Urinary bladder (tissue), 4 donors: Measurements from ENCODE around the gene NUP214. TPM values are rescaled to one million over a fixed set of nuclear protein-coding genes. Genes with fewer than 3 reads are reported as not detected.

Experiments used
- DNase-seq: peaks from one replicate; pipeline ENCODE4 v3.0.0-alpha.2; 2015; ENCODE audit errors: extremely low spot score
- H3K27ac ChIP-seq: one replicate; pipeline ENCODE4 v1.5.1; 2013; ENCODE audit warnings: low read depth, mild to moderate bottlenecking, moderate library complexity
- H3K36me3 ChIP-seq: one replicate; pipeline ENCODE4 v1.6.1; 2013; ENCODE audit warnings: mild to moderate bottlenecking, moderate library complexity; ENCODE audit not compliant: insufficient read depth
- H3K4me1 ChIP-seq: one replicate; pipeline ENCODE4 v1.6.1; 2013; ENCODE audit warnings: mild to moderate bottlenecking, moderate library complexity; ENCODE audit not compliant: insufficient read depth
- H3K4me3 ChIP-seq: one replicate; pipeline ENCODE4 v1.5.1; 2013; ENCODE audit warnings: low read depth, low read length
- WGBS: extraction: QIAGEN DNeasy Blood & Tissue Kit; methylation state at CpG from one replicate; pipeline ENCODE4 v1.1.7; 2013; 5-methylcytosine and 5-hydroxymethylcytosine counted together
- polyA plus RNA-seq: library from polyadenylated mRNA; stranded (reverse); fragments of 200-250 nt; gene quantifications from one replicate; pipeline ENCODE4 v1.2.3, GENCODE V29; 2013
- total RNA-seq: library from RNA; depleted of rRNA; stranded (reverse); fragments of >200 nt; gene quantifications from one replicate; pipeline ENCODE4 v1.2.3, GENCODE V29; 2014
- donor health status: healthy with polysubstance abuse.
- donor health status: healthy.

The NUP214 gene
- total and polyA plus RNA-seq, 2 donors = 18.2 to 23.5 TPM

GRCh38 chr9:131169563-131170240 lies 44.3 kb downstream of the NUP214 start:
- H3K4me1 ChIP-seq = no peaks in the 10 kb centered on the region
- no peak overlapping the region for H3K27ac ChIP-seq
- WGBS = 90% methylated on average over 7 of the region's 7 CpGs
- H3K4me3 ChIP-seq = no peak overlapping the region
- H3K36me3 ChIP-seq = no peaks in the 10 kb centered on the region
- DNase-seq = no peak

DNA sequence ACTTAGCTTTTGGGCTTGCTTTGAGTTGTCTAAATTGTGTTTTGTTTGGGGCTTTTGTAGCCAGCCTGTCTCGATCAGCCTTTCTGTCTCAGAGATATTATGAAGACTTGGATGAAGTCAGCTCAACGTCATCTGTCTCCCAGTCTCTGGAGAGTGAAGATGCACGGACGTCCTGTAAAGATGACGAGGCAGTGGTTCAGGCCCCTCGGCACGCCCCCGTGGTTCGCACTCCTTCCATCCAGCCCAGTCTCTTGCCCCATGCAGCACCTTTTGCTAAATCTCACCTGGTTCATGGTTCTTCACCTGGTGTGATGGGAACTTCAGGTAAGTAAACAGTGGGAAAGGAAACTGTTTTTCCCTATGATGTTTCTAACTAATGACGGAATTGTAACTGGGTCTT lies 48.6 kb downstream of the NUP214 start:
- H3K36me3 ChIP-seq = peaks cover 2% of the 10 kb centered on the region
- 94% methylated on average over 10 of the region's 10 CpGs for WGBS
- H3K4me3 ChIP-seq = no peak overlapping the region

DNA sequence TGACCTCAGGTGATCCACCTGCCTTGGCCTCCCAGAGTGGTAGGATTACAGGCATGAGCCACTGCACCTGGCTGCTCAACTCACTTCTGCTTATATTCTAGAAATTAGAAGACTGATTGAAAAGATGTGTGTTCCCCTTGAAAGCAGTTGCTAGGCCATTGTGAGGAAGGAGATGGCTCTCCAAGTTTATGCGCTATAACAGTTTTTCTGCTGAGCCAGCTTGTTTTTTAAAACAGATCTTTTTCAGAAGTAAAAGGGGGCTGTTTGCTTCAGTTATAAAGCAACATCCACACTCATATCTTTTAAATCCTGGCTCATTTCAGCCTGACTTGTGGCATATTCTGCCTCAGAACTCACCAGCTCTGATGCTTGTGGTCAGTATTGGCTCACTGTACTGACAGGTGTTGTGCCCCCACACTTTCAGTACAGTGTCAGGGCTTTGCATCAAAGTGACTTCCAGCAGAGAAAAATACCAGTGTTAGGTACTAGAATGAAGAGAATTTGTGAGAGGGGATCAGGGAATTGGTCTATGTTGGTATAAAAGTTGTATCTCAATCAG lies 49.4 kb downstream of the NUP214 start:
- no peaks in the 10 kb centered on the region for H3K4me1 ChIP-seq
- no peak overlapping the region for H3K27ac ChIP-seq
- no peak overlapping the region for H3K4me3 ChIP-seq
- 100% methylated on average over 1 of the region's 1 CpG for WGBS
- no peak for DNase-seq
- peaks cover 2% of the 10 kb centered on the region for H3K36me3 ChIP-seq

More for the DNA sequence above, 48.6 kb downstream of the NUP214 start:
- no peaks in the 10 kb centered on the region for H3K4me1 ChIP-seq
- no peak overlapping the region for H3K27ac ChIP-seq
- no peak for DNase-seq

- H3K36me3 ChIP-seq = peaks cover 2% of the 10 kb centered on the region
- no peak overlapping the region for H3K27ac ChIP-seq
- no peak for DNase-seq
- 66% methylated on average over 1 of the region's 1 CpG for WGBS
- no peaks in the 10 kb centered on the region for H3K4me1 ChIP-seq
- no peak overlapping the region for H3K4me3 ChIP-seq
Measured at GRCh38 chr9:131177898-131178297, 52.5 kb downstream of the NUP214 start.

DNA sequence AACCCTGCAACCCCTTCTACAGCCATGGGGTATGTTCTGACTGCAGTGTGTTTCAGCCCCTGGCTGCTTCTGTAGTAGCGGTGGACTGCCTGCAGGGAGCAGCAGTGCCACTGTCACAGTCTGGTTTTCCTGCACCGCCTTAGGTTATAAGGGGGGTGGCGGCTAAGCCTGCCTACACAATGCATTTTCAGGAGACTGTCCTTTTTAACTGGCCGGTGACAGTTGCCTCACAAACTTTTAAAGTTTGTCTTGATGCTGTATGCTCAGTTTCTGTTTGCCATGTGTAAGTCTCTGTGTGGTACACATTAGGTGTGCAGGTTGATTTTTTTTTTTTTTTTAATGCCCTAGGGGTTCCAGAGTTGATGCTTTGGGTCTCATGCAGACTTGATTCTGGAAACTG lies 53.0 kb downstream of the NUP214 start:
- H3K27ac ChIP-seq = no peak overlapping the region
- DNase-seq = no peak
- H3K36me3 ChIP-seq = peaks cover 2% of the 10 kb centered on the region
- 18% methylated on average over 4 of the region's 4 CpGs for WGBS
- no peak overlapping the region for H3K4me3 ChIP-seq
- H3K4me1 ChIP-seq = no peaks in the 10 kb centered on the region

DNA sequence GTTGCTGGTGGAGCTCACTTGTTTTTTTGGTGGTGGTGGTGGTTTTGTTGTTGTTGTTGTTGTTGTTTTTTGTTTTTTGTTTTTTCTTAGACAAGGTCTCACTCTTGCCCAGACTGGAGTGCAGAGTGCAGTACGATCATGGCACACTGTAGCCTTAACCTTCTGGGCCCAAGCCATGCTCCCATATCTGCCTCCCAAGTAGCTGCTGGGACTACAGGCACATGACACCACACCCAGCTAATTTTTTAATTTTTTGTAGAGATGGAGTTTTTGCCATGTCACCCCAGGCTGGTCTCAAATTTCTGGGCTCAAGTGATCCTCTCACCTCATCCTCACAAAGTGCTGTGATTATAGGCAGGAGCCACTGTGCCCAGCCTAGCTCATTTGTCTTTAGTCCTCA lies 53.5 kb downstream of the NUP214 start:
- no peaks in the 10 kb centered on the region for H3K4me1 ChIP-seq
- H3K4me3 ChIP-seq = no peak overlapping the region
- peaks cover 2% of the 10 kb centered on the region for H3K36me3 ChIP-seq
- H3K27ac ChIP-seq = no peak overlapping the region
- DNase-seq = no peak
- 98% methylated on average over 1 of the region's 1 CpG for WGBS

DNA sequence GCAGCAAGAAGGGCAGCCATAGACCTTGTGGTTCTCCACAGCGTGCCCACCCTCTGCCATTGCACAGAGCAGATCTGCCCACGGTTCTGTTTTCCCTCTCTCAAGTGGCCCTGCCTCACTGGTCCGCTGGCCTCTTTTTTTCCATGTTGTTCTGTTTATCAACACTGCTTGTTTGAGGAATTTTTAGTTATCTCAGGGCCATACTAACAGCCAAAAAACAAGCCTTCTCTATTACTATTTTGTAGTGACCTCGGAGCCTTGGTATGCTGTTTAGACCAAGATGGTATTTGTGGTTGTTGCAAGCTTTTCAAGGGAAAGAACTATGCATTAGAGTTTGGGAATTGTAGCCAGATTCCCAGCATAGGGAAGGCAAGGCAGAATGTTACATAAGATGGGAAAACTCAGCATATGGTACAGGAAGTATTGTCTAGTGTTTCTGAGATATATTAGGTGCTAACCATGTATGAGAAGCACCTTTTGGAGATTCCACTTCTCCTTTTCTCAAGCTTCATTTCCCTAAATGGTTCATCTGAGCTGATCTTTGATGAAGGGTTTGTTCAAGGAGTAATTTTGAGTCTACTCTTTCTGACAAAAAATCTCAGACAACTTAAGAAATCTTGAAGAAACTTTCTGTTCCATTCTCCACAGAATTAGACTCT lies 54.3 kb downstream of the NUP214 start:
- Histone ChIP-seq H3K27ac (no peak overlapping the region), H3K36me3 (peaks cover 2% of the 10 kb centered on the region), H3K4me1 (no peaks in the 10 kb centered on the region), H3K4me3 (no peak overlapping the region)
- DNase-seq = no peak
- 57% methylated on average over 4 of the region's 4 CpGs for WGBS

- WGBS = 61% methylated on average over 6 of the region's 6 CpGs
- no peaks in the 10 kb centered on the region for H3K4me1 ChIP-seq
- no peak overlapping the region for H3K27ac ChIP-seq
- H3K36me3 ChIP-seq = peaks cover 2% of the 10 kb centered on the region
- no peak for DNase-seq
- H3K4me3 ChIP-seq = no peak overlapping the region
Measured at GRCh38 chr9:131180454-131180853, 55.1 kb downstream of the NUP214 start.

- DNase-seq = no peak
- Histone ChIP-seq H3K4me1 (no peaks in the 10 kb centered on the region), H3K36me3 (peaks cover 2% of the 10 kb centered on the region), H3K27ac (no peak overlapping the region), H3K4me3 (no peak overlapping the region)
- 90% methylated on average over 6 of the region's 6 CpGs for WGBS
Measured at GRCh38 chr9:131181091-131181681, 55.8 kb downstream of the NUP214 start.

GRCh38 chr9:131185924-131186323 lies 60.5 kb downstream of the NUP214 start:
- H3K36me3 ChIP-seq = peaks cover 8% of the 10 kb centered on the region
- H3K27ac ChIP-seq = no peak overlapping the region
- H3K4me3 ChIP-seq = no peak overlapping the region
- no peak for DNase-seq
- H3K4me1 ChIP-seq = no peaks in the 10 kb centered on the region
- 94% methylated on average over 3 of the region's 3 CpGs for WGBS

DNA sequence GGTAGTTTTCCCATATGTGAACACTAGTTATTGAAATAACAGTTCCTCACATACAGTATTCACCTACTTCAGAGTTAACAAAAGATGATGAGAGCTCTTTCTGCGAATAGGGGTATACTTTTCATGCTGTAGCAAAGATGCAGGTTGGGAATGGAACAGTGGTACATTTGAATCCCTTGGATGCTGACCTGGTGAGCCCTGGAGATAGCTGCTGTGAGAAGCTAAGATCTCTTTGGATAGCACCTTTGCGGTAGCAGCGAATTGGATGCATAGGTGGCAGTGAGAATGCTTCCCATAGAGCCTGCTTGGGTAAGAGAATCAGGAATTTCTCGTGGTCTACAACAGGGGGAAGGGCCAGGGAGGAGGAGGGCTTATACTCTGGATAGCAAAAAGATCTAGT lies 61.2 kb downstream of the NUP214 start:
- Histone ChIP-seq H3K36me3 (peaks cover 8% of the 10 kb centered on the region), H3K27ac (no peak overlapping the region), H3K4me3 (no peak overlapping the region), H3K4me1 (no peaks in the 10 kb centered on the region)
- 92% methylated on average over 4 of the region's 4 CpGs for WGBS
- DNase-seq = no peak

DNA sequence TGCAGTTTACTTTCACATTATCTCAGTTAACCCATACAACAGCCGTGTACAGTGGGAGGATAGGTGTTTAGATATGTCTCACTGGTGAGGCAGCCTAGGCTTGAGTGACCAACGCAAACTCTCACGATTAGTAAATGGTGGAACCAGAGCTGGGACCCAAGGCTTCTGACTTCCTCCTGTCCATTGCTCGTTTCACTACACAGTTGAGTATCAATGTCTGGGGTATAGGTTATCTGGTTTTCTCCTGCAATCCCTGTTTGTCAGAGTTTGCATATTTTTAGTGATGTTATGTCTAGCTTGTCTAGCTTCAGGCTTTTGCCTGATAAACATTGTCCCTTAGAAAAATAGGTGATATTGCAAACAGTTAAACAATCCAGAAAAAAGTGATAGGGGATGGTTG lies 62.6 kb downstream of the NUP214 start:
- Histone ChIP-seq H3K4me3 (no peak overlapping the region), H3K27ac (no peak overlapping the region), H3K36me3 (peaks cover 10% of the 10 kb centered on the region), H3K4me1 (no peaks in the 10 kb centered on the region)
- 90% methylated on average over 4 of the region's 4 CpGs for WGBS
- no peak for DNase-seq

GRCh38 chr9:131188976-131189375 lies 63.6 kb downstream of the NUP214 start:
- WGBS = 92% methylated on average over 3 of the region's 3 CpGs
- DNase-seq = no peak
- no peak overlapping the region for H3K4me3 ChIP-seq
- peaks cover 10% of the 10 kb centered on the region for H3K36me3 ChIP-seq
- no peak overlapping the region for H3K27ac ChIP-seq
- no peaks in the 10 kb centered on the region for H3K4me1 ChIP-seq

DNA sequence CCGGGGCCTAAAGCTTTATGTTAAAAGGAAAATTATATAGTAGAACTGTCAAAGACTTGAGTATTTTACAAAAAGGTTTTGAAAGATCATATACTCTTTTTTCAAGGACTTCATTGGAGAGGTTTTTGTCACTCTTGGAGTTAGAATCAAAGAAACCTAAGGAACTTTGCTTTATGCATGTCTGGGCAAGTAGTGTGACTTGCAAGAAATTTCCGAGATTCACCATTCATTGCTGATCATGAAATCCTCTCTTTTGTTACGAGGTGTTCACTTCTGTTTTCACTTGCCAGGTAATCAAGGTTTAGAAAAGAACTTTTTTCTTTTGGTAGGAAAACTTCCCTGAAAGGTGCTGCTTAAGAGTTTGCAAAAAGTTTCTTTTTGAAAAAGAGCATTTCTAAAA lies 64.8 kb downstream of the NUP214 start:
- Histone ChIP-seq H3K27ac (no peak overlapping the region), H3K4me3 (no peak overlapping the region), H3K36me3 (peaks cover 13% of the 10 kb centered on the region), H3K4me1 (no peaks in the 10 kb centered on the region)
- WGBS = 69% methylated on average over 3 of the region's 3 CpGs
- no peak for DNase-seq
